ENCODE measurements around the gene C4A.

DNA sequence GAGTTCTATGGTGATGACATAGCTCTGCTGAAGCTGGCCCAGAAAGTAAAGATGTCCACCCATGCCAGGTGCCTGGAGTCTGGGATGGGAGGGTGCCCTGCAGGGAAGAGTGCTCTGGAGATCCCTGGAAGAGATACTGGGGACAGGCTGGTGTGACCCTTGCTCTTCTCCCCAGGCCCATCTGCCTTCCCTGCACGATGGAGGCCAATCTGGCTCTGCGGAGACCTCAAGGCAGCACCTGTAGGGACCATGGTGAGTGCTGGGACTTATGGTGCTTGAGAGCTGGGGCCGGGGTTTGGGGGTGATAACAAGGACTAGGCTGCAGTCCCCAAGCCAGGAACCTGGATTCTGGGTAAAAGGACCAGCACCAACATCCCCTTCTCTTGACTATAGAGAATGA lies 38.1 kb upstream of the C4A start:
- no peak for TF ChIP-seq POLR2A (IDR thresholded peaks at IDR 0.05)
- TF ChIP-seq, protein P1, sequence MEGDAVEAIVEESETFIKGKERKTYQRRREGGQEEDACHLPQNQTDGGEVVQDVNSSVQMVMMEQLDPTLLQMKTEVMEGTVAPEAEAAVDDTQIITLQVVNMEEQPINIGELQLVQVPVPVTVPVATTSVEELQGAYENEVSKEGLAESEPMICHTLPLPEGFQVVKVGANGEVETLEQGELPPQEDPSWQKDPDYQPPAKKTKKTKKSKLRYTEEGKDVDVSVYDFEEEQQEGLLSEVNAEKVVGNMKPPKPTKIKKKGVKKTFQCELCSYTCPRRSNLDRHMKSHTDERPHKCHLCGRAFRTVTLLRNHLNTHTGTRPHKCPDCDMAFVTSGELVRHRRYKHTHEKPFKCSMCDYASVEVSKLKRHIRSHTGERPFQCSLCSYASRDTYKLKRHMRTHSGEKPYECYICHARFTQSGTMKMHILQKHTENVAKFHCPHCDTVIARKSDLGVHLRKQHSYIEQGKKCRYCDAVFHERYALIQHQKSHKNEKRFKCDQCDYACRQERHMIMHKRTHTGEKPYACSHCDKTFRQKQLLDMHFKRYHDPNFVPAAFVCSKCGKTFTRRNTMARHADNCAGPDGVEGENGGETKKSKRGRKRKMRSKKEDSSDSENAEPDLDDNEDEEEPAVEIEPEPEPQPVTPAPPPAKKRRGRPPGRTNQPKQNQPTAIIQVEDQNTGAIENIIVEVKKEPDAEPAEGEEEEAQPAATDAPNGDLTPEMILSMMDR (IDR thresholded peaks at IDR 0.05): no peak
- no peak for TF ChIP-seq EP300 (IDR thresholded peaks at IDR 0.05)
